ENCODE data around the gene ARHGAP28. TPM values are rescaled to one million over a fixed set of nuclear protein-coding genes. Genes with fewer than 3 reads are reported as not detected.
"Not testable (repeated sequence)": the region's sequence is repeated elsewhere in the genome, so short reads cannot be mapped to it uniquely, and the experiment has no call there.

The ARHGAP28 gene
- total and polyA plus RNA-seq, 7 donors = 0.65 to 8.8 (median 3.0) TPM

- Histone ChIP-seq H3K9me3 (no peaks in the 10 kb centered on the region), H3K4me3 (no peak overlapping the region), H3K27ac (no peak overlapping the region), H3K36me3 (ENCODE audit: insufficient read depth in 1 of 2, low read depth in 1 of 2) (no peaks in the 10 kb centered on the region), H3K27me3 (ENCODE audit: insufficient read depth in 3 of 3, low read length in 2 of 3) (peaks cover 0 to 5% (median 0%) of the 10 kb centered on the region in 3 donors), H3K4me1 (no peaks in the 10 kb centered on the region)
- ATAC-seq (no peak), DNase-seq (no peak)
- intact Hi-C loops (cut with DNase I) = no loop called here
- no peak for TF ChIP-seq CTCF (IDR thresholded peaks at IDR 0.05)
- whole genome bisulfite sequencing, 3 donors = 55 to 58% (median 56%) methylated on average over 7 of the region's 7 CpGs
These were observed 208.5 kb downstream of the ARHGAP28 start for GRCh38 chr18:6938003-6938402.

GRCh38 chr18:6938403-6938802 is 208.9 kb downstream of the ARHGAP28 start:
- H3K9me3 ChIP-seq; H3K4me1 ChIP-seq; DNase-seq; intact Hi-C loops (cut with DNase I); H3K4me3 ChIP-seq; H3K36me3 ChIP-seq (ENCODE audit: insufficient read depth in 1 of 2, low read depth in 1 of 2); H3K27ac ChIP-seq; ATAC-seq; H3K27me3 ChIP-seq (ENCODE audit: insufficient read depth in 3 of 3, low read length in 2 of 3): not testable (repeated sequence)
- WGBS, 3 donors = 66 to 75% (median 74%) methylated on average over 2 of the region's 2 CpGs

- H3K9me3 ChIP-seq = no peaks in the 10 kb centered on the region
- no peak for TF ChIP-seq CTCF (IDR thresholded peaks at IDR 0.05)
- no peaks in the 10 kb centered on the region for H3K4me1 ChIP-seq
- intact Hi-C loops (cut with DNase I) = no loop called here
- H3K36me3 ChIP-seq (ENCODE audit: insufficient read depth in 1 of 2, low read depth in 1 of 2) = no peaks in the 10 kb centered on the region
- H3K4me3 ChIP-seq = no peak overlapping the region
- DNase-seq (no peak), ATAC-seq (no peak)
- H3K27ac ChIP-seq = no peak overlapping the region
- H3K27me3 ChIP-seq (ENCODE audit: insufficient read depth in 3 of 3, low read length in 2 of 3) = peaks cover 0 to 5% (median 0%) of the 10 kb centered on the region in 3 donors
- WGBS, 3 donors = 74 to 92% (median 89%) methylated on average over 4 of the region's 4 CpGs
These were observed 210.5 kb downstream of the ARHGAP28 start for GRCh38 chr18:6939972-6940371.

GRCh38 chr18:6940451-6940850 is 210.9 kb downstream of the ARHGAP28 start:
- H3K9me3 ChIP-seq = no peaks in the 10 kb centered on the region
- H3K36me3 ChIP-seq (ENCODE audit: insufficient read depth in 1 of 2, low read depth in 1 of 2) = no peaks in the 10 kb centered on the region
- peaks cover 0 to 5% (median 0%) of the 10 kb centered on the region in 3 donors for H3K27me3 ChIP-seq (ENCODE audit: insufficient read depth in 3 of 3, low read length in 2 of 3)
- no peaks in the 10 kb centered on the region for H3K4me1 ChIP-seq
- no peak overlapping the region for H3K4me3 ChIP-seq
- DNase-seq = no peak
- no peak overlapping the region for H3K27ac ChIP-seq
- TF ChIP-seq CTCF (IDR thresholded peaks at IDR 0.05) = no peak
- intact Hi-C loops (cut with DNase I) = no loop called here
- ATAC-seq = no peak
- WGBS, 3 donors = 52 to 61% (median 54%) methylated on average over 9 of the region's 9 CpGs

GRCh38 chr18:6941996-6942395 is 212.5 kb downstream of the ARHGAP28 start:
- Histone ChIP-seq H3K36me3 (ENCODE audit: insufficient read depth in 1 of 2, low read depth in 1 of 2) (no peaks in the 10 kb centered on the region), H3K27ac (no peak overlapping the region), H3K9me3 (no peaks in the 10 kb centered on the region), H3K27me3 (ENCODE audit: insufficient read depth in 3 of 3, low read length in 2 of 3) (peaks cover 0 to 7% (median 0%) of the 10 kb centered on the region in 3 donors), H3K4me3 (no peak overlapping the region), H3K4me1 (no peaks in the 10 kb centered on the region)
- intact Hi-C loops (cut with DNase I) = no loop called here
- no peak for DNase-seq
- TF ChIP-seq CTCF (IDR thresholded peaks at IDR 0.05) = no peak
- no peak for ATAC-seq
- WGBS, 3 donors = 15 to 28% (median 19%) methylated on average over 11 of the region's 11 CpGs

Data from psoas muscle (tissue), 8 donors.